ENCODE results near the gene LAYN.

LAYN gene

DNA sequence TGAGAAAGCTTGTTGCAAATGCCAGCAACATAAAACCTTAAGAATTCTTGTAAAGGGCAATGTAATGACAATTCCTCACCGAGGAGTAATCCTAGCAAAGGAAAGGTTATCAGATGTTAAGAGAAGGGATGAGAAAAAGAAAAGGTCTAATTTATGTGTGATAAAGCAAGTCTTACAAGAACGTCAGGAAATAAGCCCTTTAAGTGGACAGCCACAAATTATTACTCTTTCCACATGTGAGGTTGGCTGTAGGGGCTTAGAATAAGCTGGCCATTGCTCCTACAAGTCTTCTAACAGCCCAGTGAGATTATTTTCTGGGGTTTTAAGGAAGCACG lies 9.3 kb downstream of the LAYN start:
- H3F3A ChIP-seq (ENCODE audit: control insufficient read depth, insufficient read depth): no peaks in the 10 kb centered on the region
- H3K4me1 ChIP-seq (ENCODE audit: control insufficient read depth, low read length): peaks cover 11% of the 10 kb centered on the region
- no peak overlapping the region for H3K27ac ChIP-seq (ENCODE audit: low read depth, low read length)
- H3K9me3 ChIP-seq (ENCODE audit: control insufficient read depth, insufficient read depth, low read length): no peaks in the 10 kb centered on the region
- no peak overlapping the region for H3K4me3 ChIP-seq (ENCODE audit: low read length)
- H3K4me2 ChIP-seq (ENCODE audit: low read length): peak overlapping the region; percentile 6; the same call in 1 of the 2 replicates
- H3K79me2 ChIP-seq (ENCODE audit: control insufficient read depth, low read length): no peaks in the 10 kb centered on the region
- H3K9me2 ChIP-seq (replicated peaks; ENCODE audit: control insufficient read depth, low read length): no peaks in the 10 kb centered on the region
- no peaks in the 10 kb centered on the region for H3K36me3 ChIP-seq (ENCODE audit: control insufficient read depth, low read length)
- TF ChIP-seq EZH2phosphoT487 (IDR thresholded peaks at IDR 0.05; ENCODE audit: borderline replicate concordance, low read length): no peak
- TF ChIP-seq, protein P1, sequence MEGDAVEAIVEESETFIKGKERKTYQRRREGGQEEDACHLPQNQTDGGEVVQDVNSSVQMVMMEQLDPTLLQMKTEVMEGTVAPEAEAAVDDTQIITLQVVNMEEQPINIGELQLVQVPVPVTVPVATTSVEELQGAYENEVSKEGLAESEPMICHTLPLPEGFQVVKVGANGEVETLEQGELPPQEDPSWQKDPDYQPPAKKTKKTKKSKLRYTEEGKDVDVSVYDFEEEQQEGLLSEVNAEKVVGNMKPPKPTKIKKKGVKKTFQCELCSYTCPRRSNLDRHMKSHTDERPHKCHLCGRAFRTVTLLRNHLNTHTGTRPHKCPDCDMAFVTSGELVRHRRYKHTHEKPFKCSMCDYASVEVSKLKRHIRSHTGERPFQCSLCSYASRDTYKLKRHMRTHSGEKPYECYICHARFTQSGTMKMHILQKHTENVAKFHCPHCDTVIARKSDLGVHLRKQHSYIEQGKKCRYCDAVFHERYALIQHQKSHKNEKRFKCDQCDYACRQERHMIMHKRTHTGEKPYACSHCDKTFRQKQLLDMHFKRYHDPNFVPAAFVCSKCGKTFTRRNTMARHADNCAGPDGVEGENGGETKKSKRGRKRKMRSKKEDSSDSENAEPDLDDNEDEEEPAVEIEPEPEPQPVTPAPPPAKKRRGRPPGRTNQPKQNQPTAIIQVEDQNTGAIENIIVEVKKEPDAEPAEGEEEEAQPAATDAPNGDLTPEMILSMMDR (IDR thresholded peaks at IDR 0.05; ENCODE audit: low read depth, low read length, poor library complexity, severe bottlenecking): no peak
- 0 out of 2 replicates have a peak, but pooled peaks cover 5% of the 10 kb centered on the region for H3K27me3 ChIP-seq (ENCODE audit: control insufficient read depth, low read length)
- H4K20me1 ChIP-seq (ENCODE audit: control insufficient read depth, insufficient read depth, low read depth, low read length): no peaks in the 10 kb centered on the region

DNA sequence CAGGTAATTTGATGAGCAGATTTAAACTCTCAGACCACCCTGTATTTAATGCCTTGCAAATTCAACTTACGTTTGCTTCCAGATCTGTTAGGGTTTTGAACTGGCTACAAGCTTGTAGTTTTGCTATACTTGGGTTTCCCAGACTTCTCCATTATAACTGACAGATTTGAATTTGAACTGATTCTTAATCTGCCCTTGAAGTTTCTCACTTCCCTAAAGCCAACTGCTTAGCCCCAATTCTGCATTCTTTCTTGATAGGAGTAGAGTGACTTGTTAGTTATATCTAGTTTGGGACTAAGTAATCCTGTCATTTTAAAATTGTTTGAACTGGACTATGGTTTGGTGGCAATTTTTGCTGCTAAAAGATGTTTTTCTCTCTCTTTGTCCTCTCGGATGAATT lies 9.7 kb downstream of the LAYN start:
- no peaks in the 10 kb centered on the region for H3K9me3 ChIP-seq (ENCODE audit: control insufficient read depth, insufficient read depth, low read length)
- H3F3A ChIP-seq (ENCODE audit: control insufficient read depth, insufficient read depth): no peaks in the 10 kb centered on the region
- H4K20me1 ChIP-seq (ENCODE audit: control insufficient read depth, insufficient read depth, low read depth, low read length): no peaks in the 10 kb centered on the region
- no peak overlapping the region for H3K27ac ChIP-seq (ENCODE audit: low read depth, low read length)
- H3K79me2 ChIP-seq (ENCODE audit: control insufficient read depth, low read length): no peaks in the 10 kb centered on the region
- peaks cover 14% of the 10 kb centered on the region for H3K4me1 ChIP-seq (ENCODE audit: control insufficient read depth, low read length)
- H3K36me3 ChIP-seq (ENCODE audit: control insufficient read depth, low read length): no peaks in the 10 kb centered on the region
- no peak overlapping the region for H3K4me3 ChIP-seq (ENCODE audit: low read length)
- 0 out of 2 replicates have a peak, but pooled peaks cover 5% of the 10 kb centered on the region for H3K27me3 ChIP-seq (ENCODE audit: control insufficient read depth, low read length)
- no peaks in the 10 kb centered on the region for H3K9me2 ChIP-seq (replicated peaks; ENCODE audit: control insufficient read depth, low read length)
- peak overlapping the region; percentile 6; the same call in 1 of the 2 replicates for H3K4me2 ChIP-seq (ENCODE audit: low read length)
- TF ChIP-seq, protein P1 (IDR thresholded peaks at IDR 0.05; ENCODE audit: low read depth, low read length, poor library complexity, severe bottlenecking): no peak
- TF ChIP-seq EZH2phosphoT487 (IDR thresholded peaks at IDR 0.05; ENCODE audit: borderline replicate concordance, low read length): no peak

DNA sequence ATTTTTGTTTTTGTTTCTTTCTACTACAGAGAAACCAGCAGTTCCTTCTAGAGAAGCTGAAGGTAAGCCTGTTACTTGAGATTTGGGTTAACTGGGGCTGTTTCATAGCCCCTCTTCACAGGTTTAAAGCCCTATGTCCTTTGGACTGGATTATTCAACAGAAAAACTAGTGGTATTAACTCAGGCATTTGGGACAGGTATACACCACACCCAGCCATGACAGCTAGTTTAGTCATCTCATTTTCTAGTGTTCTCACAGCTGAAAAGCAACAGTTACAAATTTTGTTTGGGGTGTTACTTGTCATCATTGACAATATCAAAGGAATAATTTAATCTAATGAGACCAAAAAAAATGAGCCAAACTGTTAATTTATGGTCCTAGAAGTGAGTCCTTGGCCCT lies 14.0 kb downstream of the LAYN start:
- H3K27me3 ChIP-seq (ENCODE audit: control insufficient read depth, low read length): no peaks in the 10 kb centered on the region
- no peaks in the 10 kb centered on the region for H3K36me3 ChIP-seq (ENCODE audit: control insufficient read depth, low read length)
- no peaks in the 10 kb centered on the region for H3F3A ChIP-seq (ENCODE audit: control insufficient read depth, insufficient read depth)
- no peak overlapping the region for H3K4me3 ChIP-seq (ENCODE audit: low read length)
- TF ChIP-seq EZH2phosphoT487 (IDR thresholded peaks at IDR 0.05; ENCODE audit: borderline replicate concordance, low read length): no peak
- TF ChIP-seq, protein P1 (IDR thresholded peaks at IDR 0.05; ENCODE audit: low read depth, low read length, poor library complexity, severe bottlenecking): no peak
- H3K79me2 ChIP-seq (ENCODE audit: control insufficient read depth, low read length): no peaks in the 10 kb centered on the region
- no peak overlapping the region for H3K27ac ChIP-seq (ENCODE audit: low read depth, low read length)
- peaks cover 5% of the 10 kb centered on the region; the same call in 1 of the 2 replicates for H3K9me3 ChIP-seq (ENCODE audit: control insufficient read depth, insufficient read depth, low read length)
- H3K4me1 ChIP-seq (ENCODE audit: control insufficient read depth, low read length): peaks cover 16% of the 10 kb centered on the region
- no peaks in the 10 kb centered on the region for H4K20me1 ChIP-seq (ENCODE audit: control insufficient read depth, insufficient read depth, low read depth, low read length)
- no peak overlapping the region for H3K4me2 ChIP-seq (ENCODE audit: low read length)
- H3K9me2 ChIP-seq (replicated peaks; ENCODE audit: control insufficient read depth, low read length): no peaks in the 10 kb centered on the region
